ENCODE data around the gene KIAA1671.

The KIAA1671 gene

DNA sequence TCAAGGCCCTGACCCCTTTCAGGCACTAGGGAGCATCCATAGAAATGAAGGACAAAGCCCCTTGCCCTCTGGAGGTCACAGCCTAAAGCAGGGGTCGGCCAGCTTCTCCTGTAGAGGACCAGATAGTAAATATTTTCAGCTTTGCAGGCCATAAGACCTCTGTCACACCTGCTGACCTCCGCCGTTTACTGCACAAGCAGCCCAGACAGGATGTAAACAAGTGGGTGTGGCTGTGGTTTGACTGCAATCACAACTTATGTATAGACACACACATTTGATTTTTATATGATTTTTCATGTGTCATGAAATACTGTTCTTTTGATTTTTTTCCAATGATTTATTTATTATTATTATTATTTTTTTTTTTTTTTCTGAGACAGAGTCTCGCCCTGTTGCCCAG, 34.3 kb downstream of the KIAA1671 start:
- Histone ChIP-seq H3K36me3 (ENCODE audit: insufficient read depth) (no peaks in the 10 kb centered on the region), H3K9ac (no peak overlapping the region), H4K20me1 (ENCODE audit: insufficient read depth) (no peaks in the 10 kb centered on the region), H3K4me1 (ENCODE audit: low read depth, poor library complexity, severe bottlenecking) (no peaks in the 10 kb centered on the region), H3K4me3 (IDR thresholded peaks at IDR 0.05; ENCODE audit: insufficient read depth, low read depth, low read length) (no peak overlapping the region), H3K27ac (no peak overlapping the region), H3K4me2 (no peak overlapping the region), H3K27me3 (ENCODE audit: insufficient read depth, low read depth) (no peaks in the 10 kb centered on the region), H3K79me2 (ENCODE audit: insufficient read depth, low read depth) (no peaks in the 10 kb centered on the region), H2AFZ (ENCODE audit: low read depth) (no peak overlapping the region)
- TF ChIP-seq CTCF (conservative IDR thresholded peaks at IDR 0.05; ENCODE audit: low read depth, low read length), result no peak

GRCh38 chr22:24989135-24989534, 36.6 kb downstream of the KIAA1671 start:
- Histone ChIP-seq H3K79me2 (ENCODE audit: insufficient read depth, low read depth) (no peaks in the 10 kb centered on the region), H3K4me1 (ENCODE audit: low read depth, poor library complexity, severe bottlenecking) (no peaks in the 10 kb centered on the region), H3K36me3 (ENCODE audit: insufficient read depth) (no peaks in the 10 kb centered on the region), H3K4me3 (IDR thresholded peaks at IDR 0.05; ENCODE audit: insufficient read depth, low read depth, low read length) (no peak overlapping the region), H2AFZ (ENCODE audit: low read depth) (no peak overlapping the region), H4K20me1 (ENCODE audit: insufficient read depth) (no peaks in the 10 kb centered on the region), H3K4me2 (no peak overlapping the region), H3K27me3 (ENCODE audit: insufficient read depth, low read depth) (no peaks in the 10 kb centered on the region), H3K27ac (no peak overlapping the region), H3K9ac (no peak overlapping the region)
- TF ChIP-seq CTCF (conservative IDR thresholded peaks at IDR 0.05; ENCODE audit: low read depth, low read length), result no peak

GRCh38 chr22:24989541-24989951, 37.0 kb downstream of the KIAA1671 start:
- Histone ChIP-seq H3K27me3 (ENCODE audit: insufficient read depth, low read depth) (no peaks in the 10 kb centered on the region), H3K79me2 (ENCODE audit: insufficient read depth, low read depth) (no peaks in the 10 kb centered on the region), H3K4me2 (no peak overlapping the region), H3K4me1 (ENCODE audit: low read depth, poor library complexity, severe bottlenecking) (no peaks in the 10 kb centered on the region), H3K27ac (no peak overlapping the region), H3K4me3 (IDR thresholded peaks at IDR 0.05; ENCODE audit: insufficient read depth, low read depth, low read length) (no peak overlapping the region), H2AFZ (ENCODE audit: low read depth) (no peak overlapping the region), H4K20me1 (ENCODE audit: insufficient read depth) (no peaks in the 10 kb centered on the region), H3K36me3 (ENCODE audit: insufficient read depth) (no peaks in the 10 kb centered on the region), H3K9ac (no peak overlapping the region)
- TF ChIP-seq CTCF (conservative IDR thresholded peaks at IDR 0.05; ENCODE audit: low read depth, low read length), result no peak

GRCh38 chr22:24990344-24990905, 37.9 kb downstream of the KIAA1671 start:
- Histone ChIP-seq H3K36me3 (ENCODE audit: insufficient read depth) (no peaks in the 10 kb centered on the region), H3K4me2 (no peak overlapping the region), H3K27ac (no peak overlapping the region), H3K27me3 (ENCODE audit: insufficient read depth, low read depth) (no peaks in the 10 kb centered on the region), H3K9ac (no peak overlapping the region), H3K4me3 (IDR thresholded peaks at IDR 0.05; ENCODE audit: insufficient read depth, low read depth, low read length) (no peak overlapping the region), H4K20me1 (ENCODE audit: insufficient read depth) (no peaks in the 10 kb centered on the region), H2AFZ (ENCODE audit: low read depth) (no peak overlapping the region), H3K4me1 (ENCODE audit: low read depth, poor library complexity, severe bottlenecking) (no peaks in the 10 kb centered on the region), H3K79me2 (ENCODE audit: insufficient read depth, low read depth) (no peaks in the 10 kb centered on the region)
- TF ChIP-seq CTCF (conservative IDR thresholded peaks at IDR 0.05; ENCODE audit: low read depth, low read length), result no peak

Measured in KMS-11 (cell line).